Adrenal gland (tissue), 12 donors: Measurements from ENCODE around the gene COQ3. TPM values are rescaled to one million over a fixed set of nuclear protein-coding genes. Genes with fewer than 3 reads are reported as not detected.

Source experiments
- DNase-seq, 7 donors: peaks; one replicate each; pipeline ENCODE4 v3.0.0-alpha.2; 2019 to 2020
- H3K27ac ChIP-seq, 5 donors: fragments of 200-600 bp; sonication (generic) in 4 of 5; 1 replicate in 3 of 5; 2 replicates in 2 of 5; pipeline versions ENCODE4 v1.5.1 to v1.8.0; 2016 to 2020; ENCODE audit warnings: mild to moderate bottlenecking in 1 of 5
- H3K27me3 ChIP-seq: fragments of 200-600 bp; 2 replicates; pipeline ENCODE4 v1.8.0; 2021
- H3K36me3 ChIP-seq, 2 donors: fragments of 200-600 bp; replicated peaks in 1 of 2; 1 replicate in 1 of 2; 2 replicates in 1 of 2; pipeline versions ENCODE4 v1.5.1 to v1.8.0; 2018 to 2022
- H3K4me1 ChIP-seq, 2 donors: fragments of 200-600 bp; replicated peaks in 1 of 2; 1 replicate in 1 of 2; 2 replicates in 1 of 2; pipeline versions ENCODE4 v1.5.1 to v1.8.0; 2018 to 2021
- H3K4me3 ChIP-seq, 4 donors: fragments of 200-600 bp; sonication (generic) in 3 of 4; one replicate each; pipeline ENCODE4 v1.5.1; 2016 to 2018
- H3K9me3 ChIP-seq, 3 donors: fragments of 200-600 bp; sonication (generic) in 1 of 3; replicated peaks in 1 of 3; 1 replicate in 2 of 3; 2 replicates in 1 of 3; pipeline versions ENCODE4 v1.5.1 to v1.8.0; 2016 to 2021
- CTCF ChIP-seq, 6 experiments: fragments of 450-650 bp in 4 of 6; fragments of 200-600 bp in 2 of 6; sonication (generic) in 1 of 6; IDR thresholded peaks; 1 replicate in 5 of 6; 2 replicates in 1 of 6; pipeline versions ENCODE4 v1.5.1 to v1.8.0; 2016 to 2021; ENCODE audit warnings: antibody characterized with exemption in 6 of 6, mild to moderate bottlenecking in 2 of 6, moderate library complexity in 1 of 6
- POLR2A ChIP-seq, 2 donors: fragments of 450-650 bp; IDR thresholded peaks; one replicate each; pipeline ENCODE4 v1.6.1; 2017; ENCODE audit warnings: antibody characterized with exemption in 2 of 2, mild to moderate bottlenecking in 2 of 2, moderate library complexity in 1 of 2
- WGBS, 4 donors: extraction: QIAGEN DNeasy Blood & Tissue Kit in 2 of 4; methylation state at CpG; one replicate each; pipeline versions ENCODE4 v1.1.5 to v1.1.7; 2013 to 2017; 5-methylcytosine and 5-hydroxymethylcytosine counted together
- intact Hi-C, 2 donors: fragments of 100-400 bp; cut with DNase I; formaldehyde crosslinking; loops; one replicate each; pipeline versions ENCODE4 v1.14.1 to v1.15.0; 2022 to 2023
- polyA plus RNA-seq, 3 donors: library from polyadenylated mRNA; stranded (reverse); fragments of 200-250 nt in 2 of 3; fragments of 350-450 nt in 1 of 3; fragmentation: Illumina TruSeq in 1 of 3; extraction: RNeasy Lipid Tissue Mini Kit (QIAGEN cat#74804) in 1 of 3; gene quantifications; one replicate each; pipeline ENCODE4 v1.2.3, GENCODE V29; 2013 to 2014
- total RNA-seq, 9 donors: library from RNA; depleted of rRNA in 4 of 9; stranded (reverse); fragments of >200 nt in 4 of 9; fragments of 120-200 nt in 1 of 9; fragmentation: NEBNext Ultra II Directional in 1 of 9; extraction: Animal tissue kit (Norgen Biotek cat#: 25700) in 1 of 9; gene quantifications; one replicate each; pipeline versions ENCODE4 v1.1.0 to v1.2.4, GENCODE V29; 2013 to 2023
- donor health status: healthy with polysubstance abuse.
- donor health status: Bipolar disorder and iron deficiency.
- donor health status: DM: yes; HTN: yes; CAD: no.
- donor health status: DM: no; HTN: no; CAD: no.
- donor health status: DM: no; HTN: no; CAD: no.
- donor health status: DM: yes; HTN: yes; CAD: no.

The COQ3 gene
- total and polyA plus RNA-seq, 12 donors = 2.9 to 25.8 (median 9.5) TPM

- DNase-seq = peak; percentile 92 to 98 (median 95)
Observed at GRCh38 chr6:99424761-99425646, 31.0 kb upstream of the COQ3 start, which contains the start of gene PNISR. PNISR (minus strand) TSS chr6:99425308; CDS start chr6:99414659, 10,649 bp downstream.

GRCh38 chr6:99424022-99424421 is 30.0 kb upstream of the COQ3 start:
- Histone ChIP-seq H3K9me3 (no peaks in the 10 kb centered on the region), H3K4me3 (peak overlapping the region in 3 of 4 donors; percentile 22 to 98 (median 76)), H3K27ac (peak overlapping the region in 1 of 5 donors; percentile 99), H3K27me3 (no peaks in the 10 kb centered on the region), H3K36me3 (no peaks in the 10 kb centered on the region), H3K4me1 (peaks cover 21 to 66% of the 10 kb centered on the region in 2 donors)
- no peak for DNase-seq
- no peak for TF ChIP-seq CTCF (IDR thresholded peaks at IDR 0.05)
- no peak for TF ChIP-seq POLR2A (IDR thresholded peaks at IDR 0.05)
- intact Hi-C loops = no loop called here
- 33 to 47% (median 42%) methylated on average over 5 of the region's 5 CpGs for WGBS, 4 donors

More at GRCh38 chr6:99424761-99425646, 31.0 kb upstream of the COQ3 start, which contains the start of gene PNISR:
- Histone ChIP-seq H3K36me3 (no peaks in the 10 kb centered on the region), H3K27me3 (no peaks in the 10 kb centered on the region), H3K9me3 (no peaks in the 10 kb centered on the region), H3K4me1 (peaks cover 21 to 66% of the 10 kb centered on the region in 2 donors), H3K27ac (peak within 1 kb of the TSS; percentile 88 to 99 (median 98)), H3K4me3 (peak within 1 kb of the TSS; percentile 44 to 98 (median 86))
- TF ChIP-seq CTCF (IDR thresholded peaks at IDR 0.05) (no peak), POLR2A (IDR thresholded peaks at IDR 0.05) (peak; percentile 7 to 61)
- 0 to 1% (median 0%) methylated on average over 42 to 53 of the region's 53 CpGs for WGBS, 4 donors
- intact Hi-C loops = no loop called here

GRCh38 chr6:99422912-99423311 is 28.9 kb upstream of the COQ3 start:
- intact Hi-C loops = no loop called here
- no peak overlapping the region for H3K27ac ChIP-seq
- H3K4me3 ChIP-seq = no peak overlapping the region
- DNase-seq = no peak
- 77 to 87% (median 82%) methylated on average over 6 of the region's 6 CpGs for WGBS, 4 donors
- TF ChIP-seq POLR2A (IDR thresholded peaks at IDR 0.05) (no peak), CTCF (IDR thresholded peaks at IDR 0.05) (no peak)
- peaks cover 21 to 68% of the 10 kb centered on the region in 2 donors for H3K4me1 ChIP-seq
- H3K36me3 ChIP-seq = no peaks in the 10 kb centered on the region
- no peaks in the 10 kb centered on the region for H3K9me3 ChIP-seq
- no peaks in the 10 kb centered on the region for H3K27me3 ChIP-seq

GRCh38 chr6:99416892-99417767 is 23.1 kb upstream of the COQ3 start:
- Histone ChIP-seq H3K27ac (no peak overlapping the region), H3K4me1 (peaks cover 11 to 56% of the 10 kb centered on the region in 2 donors), H3K27me3 (no peaks in the 10 kb centered on the region), H3K9me3 (no peaks in the 10 kb centered on the region), H3K4me3 (no peak overlapping the region), H3K36me3 (peaks cover 0 to 4% of the 10 kb centered on the region in 2 donors)
- intact Hi-C loops = no loop called here
- no peak for DNase-seq
- 77 to 87% (median 83%) methylated on average over 9 of the region's 9 CpGs for WGBS, 4 donors
- TF ChIP-seq CTCF (IDR thresholded peaks at IDR 0.05) (no peak), POLR2A (IDR thresholded peaks at IDR 0.05) (no peak)
